Naive B cell (primary cell): Measurements from ENCODE around the gene OPRPN. TPM values are rescaled to one million over a fixed set of nuclear protein-coding genes. Genes with fewer than 3 reads are reported as not detected.

Experiments
- ATAC-seq, 2 donors: fragments of 150-1000 bp; cut with Tn5 transposase; 2 replicates each; pipeline ENCODE4 v1.10.0; 2021; ENCODE audit warnings: low read depth in 2 of 2, mild to moderate bottlenecking in 2 of 2, moderate library complexity in 2 of 2
- DNase-seq: peaks from one replicate; pipeline ENCODE4 v3.0.0; 2022
- H3K27ac Mint-ChIP-seq, 6 donors: one replicate each; pipeline ENCODE4 v1.8.0; 2020 to 2022; ENCODE audit warnings: mild to moderate bottlenecking in 6 of 6, mixed read lengths in 6 of 6, moderate library complexity in 5 of 6, inconsistent platforms in 2 of 6
- H3K27me3 Mint-ChIP-seq, 3 donors: one replicate each; pipeline ENCODE4 v1.8.0; 2021 to 2022; ENCODE audit warnings: mixed read lengths in 3 of 3, mild to moderate bottlenecking in 1 of 3
- H3K36me3 Mint-ChIP-seq, 2 donors: one replicate each; pipeline ENCODE4 v1.8.0; 2020 to 2022; ENCODE audit warnings: mixed read lengths in 2 of 2, inconsistent platforms in 1 of 2, mild to moderate bottlenecking in 1 of 2
- H3K4me1 Mint-ChIP-seq, 3 donors: one replicate each; pipeline ENCODE4 v1.8.0; 2020 to 2022; ENCODE audit warnings: mixed read lengths in 3 of 3, inconsistent platforms in 1 of 3, mild to moderate bottlenecking in 1 of 3, moderate library complexity in 1 of 3
- H3K4me3 Mint-ChIP-seq, 8 donors: one replicate each; pipeline ENCODE4 v1.8.0; 2020 to 2022; ENCODE audit warnings: mild to moderate bottlenecking in 8 of 8, mixed read lengths in 8 of 8, moderate library complexity in 8 of 8, inconsistent platforms in 2 of 8
- H3K9me3 Mint-ChIP-seq, 7 donors: one replicate each; pipeline ENCODE4 v1.8.0; 2020 to 2022; ENCODE audit warnings: mixed read lengths in 7 of 7, mild to moderate bottlenecking in 5 of 7, inconsistent platforms in 2 of 7, moderate library complexity in 1 of 7
- polyA plus RNA-seq, 6 donors: library from polyadenylated mRNA; unstranded; fragments of 300-500 nt; fragmentation: Illumina TruSeq; gene quantifications; one replicate each; pipeline ENCODE4 v1.2.3, GENCODE V29; 2021; ENCODE audit warnings: low read depth in 6 of 6

Gene OPRPN
- polyA plus RNA-seq, 6 donors from 2014 or later: not detected

DNA sequence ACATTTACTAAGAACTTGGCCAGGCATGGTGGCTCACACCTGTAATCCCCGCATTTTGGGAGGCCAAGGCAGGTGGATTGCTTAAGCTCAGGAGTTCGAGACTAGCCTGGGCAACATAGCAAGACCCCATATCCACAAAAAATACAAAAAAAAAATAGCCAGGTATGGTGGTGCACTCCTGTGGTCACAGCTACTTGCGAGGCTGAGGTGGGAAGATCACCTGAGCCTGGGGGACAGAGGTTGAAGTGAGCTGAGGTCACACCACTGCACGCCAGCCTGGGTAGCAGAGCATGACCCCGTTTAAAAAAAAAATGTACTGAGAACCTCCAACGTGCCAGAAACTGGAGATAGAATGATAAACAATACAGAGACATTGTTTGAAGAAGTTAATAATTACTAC lies 8.0 kb downstream of the OPRPN start:
- Mint-ChIP-seq H3K4me3 (peak overlapping the region in 1 of 8 donors; percentile 2), H3K36me3 (no peaks in the 10 kb centered on the region), H3K4me1 (no peaks in the 10 kb centered on the region), H3K27me3 (no peaks in the 10 kb centered on the region), H3K27ac (no peak overlapping the region), H3K9me3 (peaks cover 0 to 14% (median 4%) of the 10 kb centered on the region in 7 donors)
- ATAC-seq (no peak), DNase-seq (no peak)

DNA sequence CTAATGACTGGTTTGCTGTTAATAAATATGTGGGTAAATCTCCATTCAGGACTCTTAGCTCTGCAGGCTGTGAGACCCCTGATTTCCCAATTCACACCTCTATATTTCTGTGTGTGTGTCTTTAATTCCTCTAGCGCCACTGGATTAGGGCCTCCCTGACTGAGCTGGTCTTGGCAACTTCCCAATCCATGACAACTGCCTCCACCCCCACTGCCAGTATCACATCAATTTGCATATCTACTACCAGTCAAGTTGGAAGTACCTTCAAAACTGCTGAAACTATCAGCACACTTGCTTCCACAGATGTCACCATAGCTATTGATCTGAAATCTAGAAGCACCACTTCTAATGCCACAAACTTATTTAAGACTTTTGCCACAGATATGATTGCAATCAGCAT lies 27.6 kb downstream of the OPRPN start:
- DNase-seq (no peak), ATAC-seq (no peak)
- Mint-ChIP-seq H3K4me3 (no peak overlapping the region), H3K36me3 (peaks cover 0 to 3% of the 10 kb centered on the region in 2 donors), H3K9me3 (peaks cover 0 to 10% (median 7%) of the 10 kb centered on the region in 7 donors), H3K27ac (no peak overlapping the region), H3K27me3 (no peaks in the 10 kb centered on the region), H3K4me1 (no peaks in the 10 kb centered on the region)

DNA sequence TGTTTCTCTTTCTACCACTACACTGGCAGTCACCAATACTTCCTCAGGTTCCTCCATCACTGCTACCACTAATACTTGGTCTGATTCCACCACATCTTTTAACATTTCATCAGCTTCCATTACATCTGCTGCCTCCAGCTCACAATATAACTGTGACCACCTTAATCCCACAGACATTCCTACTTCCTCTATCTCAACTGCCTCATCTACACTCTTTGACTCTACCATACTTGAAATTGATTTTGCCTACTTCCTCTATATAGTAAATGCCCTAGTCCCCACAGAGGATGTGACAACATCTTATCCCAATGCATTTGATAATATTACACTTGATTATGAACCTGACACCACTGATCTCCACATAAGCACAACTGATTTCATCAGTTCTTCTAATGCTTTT lies 29.0 kb downstream of the OPRPN start:
- no peaks in the 10 kb centered on the region for H3K4me1 Mint-ChIP-seq
- no peak for ATAC-seq
- no peak overlapping the region for H3K27ac Mint-ChIP-seq
- no peak overlapping the region for H3K4me3 Mint-ChIP-seq
- H3K27me3 Mint-ChIP-seq: no peaks in the 10 kb centered on the region
- no peak for DNase-seq
- peaks cover 0 to 3% of the 10 kb centered on the region in 2 donors for H3K36me3 Mint-ChIP-seq
- H3K9me3 Mint-ChIP-seq: peaks cover 0 to 10% (median 7%) of the 10 kb centered on the region in 7 donors

DNA sequence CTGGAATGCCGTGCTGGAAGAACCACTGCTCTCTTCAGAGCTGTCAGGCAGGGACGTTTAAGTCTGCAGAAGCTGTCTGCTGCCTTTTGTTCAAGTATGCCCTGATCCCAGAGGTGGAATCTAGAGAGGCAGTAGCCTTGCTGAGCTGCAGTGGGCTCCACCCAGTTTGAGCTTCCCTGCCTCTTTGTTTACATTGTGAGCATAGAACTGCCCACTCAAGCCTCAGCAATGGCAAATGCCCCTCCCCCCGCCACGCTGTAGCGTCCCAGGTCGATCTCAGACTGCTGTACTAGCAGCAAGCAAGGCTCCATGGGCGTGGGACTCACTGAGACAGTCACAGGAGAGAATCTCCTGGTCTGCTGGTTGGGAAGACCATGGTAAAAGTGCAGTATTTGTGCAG lies 39.5 kb downstream of the OPRPN start:
- DNase-seq: no peak
- no peaks in the 10 kb centered on the region for H3K36me3 Mint-ChIP-seq
- no peak overlapping the region for H3K27ac Mint-ChIP-seq
- peaks cover 0 to 11% (median 6%) of the 10 kb centered on the region in 7 donors for H3K9me3 Mint-ChIP-seq
- peaks cover 0 to 8% (median 5%) of the 10 kb centered on the region in 3 donors for H3K27me3 Mint-ChIP-seq
- no peak overlapping the region for H3K4me3 Mint-ChIP-seq
- ATAC-seq: no peak
- no peaks in the 10 kb centered on the region for H3K4me1 Mint-ChIP-seq

DNA sequence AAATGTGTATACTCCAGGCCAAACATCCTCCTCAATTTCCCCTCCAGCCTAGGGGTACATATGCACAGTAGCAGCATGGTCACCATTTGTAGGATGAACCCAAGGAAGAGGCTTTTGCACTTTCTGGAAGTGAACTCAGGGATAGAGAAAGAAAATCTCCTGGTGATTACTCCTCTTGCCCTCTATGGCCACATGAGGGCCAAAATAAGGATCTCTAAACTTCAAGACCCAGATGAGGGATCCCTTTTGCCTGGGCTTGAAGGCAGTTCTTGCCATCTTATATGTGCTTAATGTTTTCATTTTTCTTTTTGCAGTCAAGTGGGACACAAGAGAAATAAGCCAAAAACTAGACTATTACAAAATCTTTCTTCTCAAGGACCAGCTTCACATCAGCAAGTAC lies 44.7 kb downstream of the OPRPN start:
- no peak overlapping the region for H3K27ac Mint-ChIP-seq
- H3K36me3 Mint-ChIP-seq: no peaks in the 10 kb centered on the region
- H3K27me3 Mint-ChIP-seq: peaks cover 0 to 8% (median 5%) of the 10 kb centered on the region in 3 donors
- DNase-seq: no peak
- H3K4me1 Mint-ChIP-seq: no peaks in the 10 kb centered on the region
- H3K4me3 Mint-ChIP-seq: no peak overlapping the region
- no peaks in the 10 kb centered on the region for H3K9me3 Mint-ChIP-seq
- ATAC-seq: no peak

DNA sequence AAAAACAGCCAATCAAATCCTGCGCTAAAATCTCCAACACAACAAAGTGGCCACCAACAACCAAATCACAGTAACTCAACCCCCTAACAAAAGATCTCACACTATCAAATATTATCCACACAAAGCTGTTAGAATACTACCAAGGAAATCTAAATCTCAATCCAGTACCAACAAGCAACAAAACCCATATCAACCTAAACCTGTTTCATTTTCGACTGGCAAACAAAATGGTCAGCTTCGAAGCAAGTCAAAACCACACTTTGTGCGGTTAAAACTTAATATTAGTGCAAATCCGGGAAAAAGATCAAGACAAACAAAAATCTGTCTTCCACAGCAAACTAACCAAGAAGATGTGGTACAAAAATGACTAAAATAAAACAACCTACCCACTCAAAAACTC lies 45.6 kb downstream of the OPRPN start:
- H3K4me3 Mint-ChIP-seq: no peak overlapping the region

DNA sequence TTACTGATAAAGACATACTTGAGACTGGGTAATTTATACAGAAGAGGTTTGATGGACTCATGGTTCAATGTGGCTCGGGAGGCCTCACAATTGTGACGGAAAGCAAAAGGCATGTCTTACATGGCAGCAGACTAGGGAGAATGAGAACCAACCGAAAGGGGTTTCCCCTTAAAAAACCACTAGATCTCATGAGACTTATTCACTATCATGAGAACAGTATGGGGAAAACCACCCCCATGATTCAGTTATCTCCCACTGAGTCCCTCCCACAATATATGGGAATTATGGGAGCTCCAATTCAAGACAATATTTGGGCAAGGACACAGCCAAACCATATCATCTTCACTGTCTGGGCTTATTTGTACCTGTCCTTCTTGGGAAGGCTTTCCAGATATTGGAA lies 51.5 kb downstream of the OPRPN start:
- ATAC-seq (no peak), DNase-seq (no peak)
- H3K27me3 Mint-ChIP-seq: peaks cover 0 to 6% (median 3%) of the 10 kb centered on the region in 3 donors
- no peak overlapping the region for H3K4me3 Mint-ChIP-seq
- no peaks in the 10 kb centered on the region for H3K4me1 Mint-ChIP-seq
- no peak overlapping the region for H3K27ac Mint-ChIP-seq
- peaks cover 0 to 7% of the 10 kb centered on the region in 2 donors for H3K36me3 Mint-ChIP-seq
- H3K9me3 Mint-ChIP-seq: peaks cover 3 to 20% (median 12%) of the 10 kb centered on the region in 7 donors

More for the DNA sequence above, 45.6 kb downstream of the OPRPN start:
- H3K36me3 Mint-ChIP-seq: no peaks in the 10 kb centered on the region
- no peak overlapping the region for H3K27ac Mint-ChIP-seq
- H3K4me1 Mint-ChIP-seq: no peaks in the 10 kb centered on the region
- no peak for ATAC-seq
- H3K27me3 Mint-ChIP-seq: peaks cover 0 to 8% (median 5%) of the 10 kb centered on the region in 3 donors
- DNase-seq: no peak
- H3K9me3 Mint-ChIP-seq: no peaks in the 10 kb centered on the region

DNA sequence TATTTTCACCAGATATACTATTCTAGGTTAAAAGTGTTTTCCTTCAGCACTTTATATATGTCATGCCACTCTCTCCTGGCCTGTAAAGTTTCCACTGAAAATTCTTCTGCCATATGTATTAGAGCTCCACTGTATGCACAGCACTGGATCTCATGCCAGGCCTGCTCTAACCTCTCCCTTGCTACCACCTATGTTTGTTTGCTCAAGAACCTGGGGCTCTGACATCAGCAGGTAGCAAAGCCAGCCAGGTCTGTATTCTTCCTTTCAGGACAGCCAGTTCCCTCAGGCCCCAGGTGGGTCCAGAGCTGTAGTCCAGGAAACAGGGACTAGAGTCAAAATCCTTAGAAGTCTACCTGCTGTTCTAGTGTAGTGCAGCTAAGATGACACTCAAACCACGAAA lies 55.2 kb downstream of the OPRPN start:
- Mint-ChIP-seq H3K9me3 (peaks cover 3 to 23% (median 16%) of the 10 kb centered on the region in 7 donors), H3K36me3 (peaks cover 0 to 7% of the 10 kb centered on the region in 2 donors), H3K4me1 (no peaks in the 10 kb centered on the region), H3K27ac (no peak overlapping the region), H3K4me3 (no peak overlapping the region), H3K27me3 (peaks cover 0 to 20% (median 7%) of the 10 kb centered on the region in 3 donors)
- DNase-seq (no peak), ATAC-seq (no peak)

Other genes starting within 250 kb of the OPRPN start
- not detected for gene PRR27, start 243.7 kb upstream of the OPRPN start, polyA plus RNA-seq
- gene ODAM, start 202.2 kb upstream of the OPRPN start, polyA plus RNA-seq: not detected
- not detected for gene FDCSP, start 171.8 kb upstream of the OPRPN start, polyA plus RNA-seq
- gene CSN3, start 155.3 kb upstream of the OPRPN start, polyA plus RNA-seq: not detected
- gene CABS1, start 63.0 kb upstream of the OPRPN start, polyA plus RNA-seq: not detected
- not detected for gene SMR3A, start 37.2 kb upstream of the OPRPN start, polyA plus RNA-seq
- not detected for gene SMR3B, start 14.8 kb upstream of the OPRPN start, polyA plus RNA-seq
- not detected for gene MUC7, start 74.3 kb downstream of the OPRPN start, polyA plus RNA-seq
- not detected for gene AMTN, start 120.6 kb downstream of the OPRPN start, polyA plus RNA-seq
- not detected for gene AMBN, start 194.3 kb downstream of the OPRPN start, polyA plus RNA-seq
- under 1 TPM in 2 of 6 donors, not detected in 4; 0.13 to 0.15 TPM for gene ENAM, start 230.8 kb downstream of the OPRPN start, polyA plus RNA-seq